ENCODE measurements around the gene PCDH9.
"Not testable (repeated sequence)": the region's sequence is repeated elsewhere in the genome, so short reads cannot be mapped to it uniquely, and the experiment has no call there.

The PCDH9 gene

DNA sequence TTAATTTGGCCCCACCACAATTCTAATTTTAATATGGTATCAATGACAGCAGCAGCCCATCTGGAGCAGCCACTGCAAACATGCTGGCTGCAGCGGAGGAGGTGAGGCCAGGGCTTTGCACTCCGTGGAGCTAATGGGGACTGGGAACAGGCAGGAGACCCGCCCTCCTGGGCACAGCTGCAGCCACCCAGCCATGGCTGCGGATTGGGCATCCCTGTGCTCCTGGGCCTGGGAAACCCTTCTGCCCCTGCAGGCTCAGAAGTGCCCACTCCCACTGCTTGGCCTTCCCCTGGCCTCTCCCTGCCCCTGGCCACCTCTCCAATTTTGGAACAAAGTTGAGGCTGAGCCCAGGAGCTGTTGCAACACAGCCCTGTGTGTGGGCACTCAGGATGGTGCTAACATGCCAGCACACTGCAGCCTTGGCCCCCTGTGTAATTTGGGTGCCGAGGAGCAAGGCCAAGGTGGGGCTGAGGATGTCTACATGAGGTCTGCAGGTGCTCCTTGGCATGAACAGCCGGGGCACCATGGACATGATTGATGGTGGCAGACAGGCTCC is 123.6 kb downstream of the PCDH9 start:
- no peak overlapping the region for H3K4me3 Mint-ChIP-seq
- H3K36me3 Mint-ChIP-seq (ENCODE audit: low read depth), result no peaks in the 10 kb centered on the region
- ATAC-seq (no peak), DNase-seq (no peak)
- no peaks in the 10 kb centered on the region for H3K9me3 Mint-ChIP-seq
- H3K4me1 Mint-ChIP-seq, result peaks cover 2% of the 10 kb centered on the region
- H3K27me3 Mint-ChIP-seq, result no peaks in the 10 kb centered on the region
- H3K27ac Mint-ChIP-seq, result no peak overlapping the region

DNA sequence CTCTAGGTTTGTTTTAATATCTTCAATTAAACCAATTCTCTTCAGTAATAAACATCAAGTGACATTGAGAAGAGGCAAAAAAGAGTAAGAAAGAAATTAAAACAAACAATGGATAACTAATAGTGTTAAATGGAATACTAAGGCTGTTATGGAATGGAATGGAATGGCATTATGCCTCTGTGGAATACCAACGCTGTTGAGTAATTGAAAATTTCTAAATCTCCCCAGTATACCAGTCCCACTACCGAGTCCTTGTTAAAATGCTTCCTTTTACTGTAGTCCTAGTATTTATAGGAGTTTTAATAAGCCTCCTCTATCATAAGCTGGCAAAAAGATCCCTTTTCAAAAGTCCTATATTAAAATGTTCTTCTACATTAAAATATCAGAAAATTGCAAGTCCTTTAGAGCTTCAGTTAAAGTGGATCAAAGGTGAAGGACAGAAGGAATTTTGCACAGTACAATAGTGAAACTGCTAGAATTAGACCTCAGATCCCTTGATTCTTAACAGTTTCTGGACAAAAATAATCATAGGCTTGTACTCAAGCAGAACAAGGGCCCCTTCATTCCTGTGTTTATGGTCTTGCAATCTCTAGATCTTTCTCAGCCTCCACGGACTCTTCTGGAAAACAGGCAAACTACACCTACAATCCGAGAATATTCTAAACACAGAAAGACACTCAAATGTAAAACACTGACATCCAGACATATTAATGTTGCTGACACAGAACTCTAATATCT is 128.2 kb downstream of the PCDH9 start:
- DNase-seq (no peak), ATAC-seq (no peak)
- no peak overlapping the region for H3K4me3 Mint-ChIP-seq
- no peaks in the 10 kb centered on the region for H3K36me3 Mint-ChIP-seq (ENCODE audit: low read depth)
- H3K9me3 Mint-ChIP-seq, result no peaks in the 10 kb centered on the region
- peaks cover 2% of the 10 kb centered on the region for H3K4me1 Mint-ChIP-seq
- H3K27me3 Mint-ChIP-seq, result no peaks in the 10 kb centered on the region
- no peak overlapping the region for H3K27ac Mint-ChIP-seq

DNA sequence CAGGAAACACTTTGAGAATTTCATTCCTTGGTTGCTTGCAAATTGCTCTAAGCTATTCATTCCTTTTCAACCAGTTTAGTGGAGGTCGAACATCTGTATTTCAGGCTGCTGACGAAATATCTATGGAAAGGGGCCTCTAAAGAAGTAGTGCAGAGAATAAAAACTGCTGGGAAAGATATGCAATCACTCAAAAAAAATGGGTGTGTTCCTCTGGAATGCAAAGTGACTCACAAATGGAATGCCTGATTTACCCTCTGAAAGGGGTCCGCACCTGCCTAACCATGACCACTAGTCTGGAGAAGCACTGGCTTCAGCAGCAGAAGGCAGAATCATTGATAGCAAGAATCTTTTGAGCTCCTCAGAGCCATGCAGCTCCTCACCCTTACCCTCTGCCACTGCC is 129.4 kb downstream of the PCDH9 start:
- Mint-ChIP-seq H3K27me3 (no peaks in the 10 kb centered on the region), H3K9me3 (no peaks in the 10 kb centered on the region), H3K4me3 (no peak overlapping the region), H3K27ac (no peak overlapping the region), H3K4me1 (peaks cover 2% of the 10 kb centered on the region), H3K36me3 (ENCODE audit: low read depth) (no peaks in the 10 kb centered on the region)
- DNase-seq (no peak), ATAC-seq (no peak)

DNA sequence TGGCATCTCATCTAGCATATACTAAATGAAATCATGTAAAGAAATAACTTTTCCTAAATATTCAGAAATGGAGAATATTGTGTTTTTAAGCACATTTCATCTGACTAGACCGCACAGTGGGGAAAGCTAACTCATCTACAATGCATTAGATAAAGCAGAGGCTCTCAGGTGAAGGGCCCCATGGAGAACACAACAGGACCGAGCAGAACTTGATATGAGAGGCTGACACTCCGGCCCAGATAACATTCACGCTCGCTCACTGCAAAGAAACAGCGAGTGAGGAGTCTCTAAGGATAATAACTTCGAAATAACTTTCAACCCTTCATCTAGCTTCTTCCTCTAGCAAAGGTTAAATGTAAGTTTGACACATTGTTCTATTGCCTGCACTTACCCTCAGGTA is 130.6 kb downstream of the PCDH9 start:
- no peak for ATAC-seq

DNA sequence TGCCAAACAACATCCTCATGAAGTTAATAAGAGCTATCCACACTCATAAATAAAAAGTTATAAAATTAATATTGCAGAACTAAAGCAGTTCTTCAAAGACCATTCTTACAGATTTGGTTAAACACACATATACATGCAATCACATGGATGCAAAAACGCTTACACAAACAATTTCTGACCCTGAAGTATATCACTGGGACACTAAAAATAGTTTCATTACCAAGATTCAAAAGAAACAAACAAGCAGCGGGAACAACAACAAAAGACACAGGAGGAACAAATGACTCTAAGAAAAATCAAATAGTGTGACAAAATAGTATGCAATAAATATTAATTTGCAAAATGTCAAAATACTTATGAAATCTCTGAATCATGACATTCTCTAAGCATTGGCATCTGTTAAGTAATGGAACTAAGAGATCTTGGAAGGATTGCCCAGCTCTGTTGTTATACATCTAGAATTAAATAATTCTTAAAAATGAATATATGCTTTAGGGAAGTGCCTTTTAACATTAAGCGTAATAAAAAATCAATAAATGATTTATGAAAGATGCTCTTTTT is 132.2 kb downstream of the PCDH9 start:
- Mint-ChIP-seq H3K27me3 (no peaks in the 10 kb centered on the region), H3K36me3 (ENCODE audit: low read depth) (no peaks in the 10 kb centered on the region), H3K4me3 (no peak overlapping the region), H3K4me1 (no peaks in the 10 kb centered on the region), H3K27ac (no peak overlapping the region), H3K9me3 (no peaks in the 10 kb centered on the region)
- DNase-seq (no peak), ATAC-seq (no peak)

More for the DNA sequence above, 130.6 kb downstream of the PCDH9 start:
- no peaks in the 10 kb centered on the region for H3K9me3 Mint-ChIP-seq
- H3K36me3 Mint-ChIP-seq (ENCODE audit: low read depth), result no peaks in the 10 kb centered on the region
- no peak overlapping the region for H3K4me3 Mint-ChIP-seq
- DNase-seq, result no peak
- no peak overlapping the region for H3K27ac Mint-ChIP-seq
- H3K4me1 Mint-ChIP-seq, result no peaks in the 10 kb centered on the region
- no peaks in the 10 kb centered on the region for H3K27me3 Mint-ChIP-seq

DNA sequence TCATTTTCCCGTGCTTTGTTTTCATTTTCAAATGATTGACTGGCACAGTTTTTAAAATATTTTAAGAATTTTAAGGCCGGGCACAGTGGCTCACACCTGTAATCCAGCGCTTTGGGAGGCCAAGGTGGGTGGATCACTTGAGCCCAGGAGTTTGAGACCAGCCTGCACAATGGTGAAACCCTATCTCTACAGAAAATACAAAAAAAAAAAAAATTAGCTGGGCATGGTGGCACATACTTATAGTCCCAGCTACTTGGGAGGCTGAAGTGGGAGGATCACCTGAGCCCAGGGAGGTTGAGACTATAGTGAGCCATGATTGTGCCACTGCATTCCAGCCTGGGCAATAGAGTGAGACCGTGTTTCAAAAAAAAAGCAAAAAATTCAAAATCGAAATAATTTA is 133.2 kb downstream of the PCDH9 start:
- not testable (repeated sequence) for H3K27ac Mint-ChIP-seq; H3K9me3 Mint-ChIP-seq; ATAC-seq; H3K27me3 Mint-ChIP-seq; H3K4me3 Mint-ChIP-seq; H3K4me1 Mint-ChIP-seq; H3K36me3 Mint-ChIP-seq (ENCODE audit: low read depth); DNase-seq

DNA sequence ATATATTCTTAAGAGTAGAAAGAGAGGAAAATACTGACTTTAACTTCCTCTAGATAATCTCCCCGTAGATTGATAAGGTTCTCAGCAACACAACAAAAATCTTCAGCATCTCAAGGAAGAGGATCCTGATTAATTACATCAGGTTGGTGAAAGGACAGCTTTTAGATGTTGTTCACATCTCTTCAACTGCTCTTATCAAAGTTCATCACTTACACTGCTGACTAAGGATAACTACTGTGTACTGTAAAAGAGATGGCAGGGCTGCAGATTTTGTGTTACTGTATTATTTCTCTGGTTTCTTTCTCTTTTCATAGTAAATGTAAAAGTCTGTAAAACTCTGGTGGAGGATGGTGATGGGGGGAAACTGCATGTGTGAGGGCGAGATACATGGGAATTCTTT is 133.7 kb downstream of the PCDH9 start:
- no peak overlapping the region for H3K27ac Mint-ChIP-seq
- DNase-seq (no peak), ATAC-seq (no peak)
- H3K9me3 Mint-ChIP-seq, result no peaks in the 10 kb centered on the region
- H3K4me1 Mint-ChIP-seq, result no peaks in the 10 kb centered on the region
- no peaks in the 10 kb centered on the region for H3K36me3 Mint-ChIP-seq (ENCODE audit: low read depth)
- no peak overlapping the region for H3K4me3 Mint-ChIP-seq
- no peaks in the 10 kb centered on the region for H3K27me3 Mint-ChIP-seq

DNA sequence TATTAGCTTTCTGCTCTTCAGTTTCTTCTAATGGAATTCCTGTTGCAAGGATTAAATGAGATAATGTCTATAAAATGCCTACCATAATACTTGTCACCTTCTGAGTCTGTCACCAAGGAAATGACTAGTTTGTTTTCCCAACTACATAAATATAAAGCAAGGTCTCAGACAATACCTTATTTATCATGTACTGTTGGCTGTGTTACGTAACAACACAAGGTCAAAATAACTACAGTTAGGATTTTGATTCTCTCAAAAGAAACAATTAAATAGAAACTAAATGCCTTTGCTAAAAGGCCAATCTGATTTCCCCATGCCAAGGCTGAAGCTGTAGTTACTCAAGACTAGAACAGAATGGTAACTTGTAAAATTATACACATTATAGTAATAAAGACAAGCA is 134.5 kb downstream of the PCDH9 start:
- H3K27me3 Mint-ChIP-seq, result no peaks in the 10 kb centered on the region
- no peak for DNase-seq
- H3K9me3 Mint-ChIP-seq, result no peaks in the 10 kb centered on the region
- H3K36me3 Mint-ChIP-seq (ENCODE audit: low read depth), result no peaks in the 10 kb centered on the region
- H3K27ac Mint-ChIP-seq, result no peak overlapping the region
- no peaks in the 10 kb centered on the region for H3K4me1 Mint-ChIP-seq
- H3K4me3 Mint-ChIP-seq, result no peak overlapping the region
- no peak for ATAC-seq

DNA sequence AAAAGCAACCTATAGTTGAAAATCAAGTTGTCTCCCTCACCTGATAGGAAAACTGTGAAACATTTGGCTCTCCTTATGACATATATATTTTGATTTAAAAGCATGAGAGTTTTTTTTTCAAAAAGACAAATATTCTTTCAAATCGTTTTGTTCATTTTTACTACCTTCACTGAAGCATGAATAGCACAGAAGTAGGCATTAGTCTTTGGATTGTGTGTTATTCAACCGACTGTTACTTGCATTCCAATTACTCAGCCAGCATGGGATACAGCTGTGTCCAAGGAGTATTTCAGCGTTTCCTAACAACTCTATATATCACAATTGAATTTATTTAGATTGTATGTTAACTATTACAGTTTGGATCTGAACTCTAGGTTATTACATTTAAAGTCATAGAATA is 135.2 kb downstream of the PCDH9 start:
- H3K27ac Mint-ChIP-seq, result no peak overlapping the region
- no peak for ATAC-seq
- DNase-seq, result no peak
- H3K4me1 Mint-ChIP-seq, result no peaks in the 10 kb centered on the region
- no peaks in the 10 kb centered on the region for H3K36me3 Mint-ChIP-seq (ENCODE audit: low read depth)
- H3K9me3 Mint-ChIP-seq, result no peaks in the 10 kb centered on the region
- no peaks in the 10 kb centered on the region for H3K27me3 Mint-ChIP-seq
- no peak overlapping the region for H3K4me3 Mint-ChIP-seq

DNA sequence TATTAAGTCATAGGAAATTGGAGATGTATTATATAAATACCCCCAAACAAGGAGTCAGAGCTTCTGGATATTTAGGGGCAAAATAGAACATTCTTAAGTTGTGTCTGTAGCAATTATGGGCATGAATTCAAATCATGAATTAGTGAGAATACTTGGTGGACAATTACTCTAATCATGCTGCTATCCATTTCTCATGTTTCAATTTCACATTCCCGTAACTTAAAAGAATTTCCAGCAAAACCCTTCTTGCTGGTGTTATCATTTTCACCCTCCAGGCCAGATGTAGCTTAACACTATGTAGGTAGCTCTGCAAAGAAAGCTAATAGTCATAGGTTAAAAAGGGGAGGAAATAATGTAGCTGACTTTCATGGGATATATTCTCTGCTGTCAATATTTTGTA is 136.1 kb downstream of the PCDH9 start:
- Mint-ChIP-seq H3K36me3 (ENCODE audit: low read depth) (no peaks in the 10 kb centered on the region), H3K9me3 (no peaks in the 10 kb centered on the region), H3K4me1 (no peaks in the 10 kb centered on the region), H3K27ac (no peak overlapping the region), H3K27me3 (no peaks in the 10 kb centered on the region), H3K4me3 (no peak overlapping the region)
- no peak for ATAC-seq
- no peak for DNase-seq

DNA sequence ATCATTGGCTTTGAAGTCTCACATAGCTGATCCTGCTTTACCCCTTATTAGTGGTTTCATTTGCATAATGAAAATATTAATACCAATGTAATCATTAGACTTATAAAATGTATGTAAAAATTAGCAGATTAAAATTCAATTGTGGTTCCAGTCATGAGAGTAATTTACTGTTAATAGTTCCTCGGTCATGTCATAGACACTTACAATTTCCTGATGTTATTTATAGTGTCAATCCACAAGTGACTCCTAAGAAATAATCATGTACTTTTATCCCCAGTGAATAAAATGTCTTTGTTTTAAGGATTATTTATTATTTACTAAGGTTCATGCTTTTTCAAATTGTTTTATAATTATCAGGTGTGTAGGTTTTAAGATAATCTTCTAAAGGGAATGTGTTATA is 138.5 kb downstream of the PCDH9 start:
- no peak for ATAC-seq
- no peaks in the 10 kb centered on the region for H3K36me3 Mint-ChIP-seq (ENCODE audit: low read depth)

DNA sequence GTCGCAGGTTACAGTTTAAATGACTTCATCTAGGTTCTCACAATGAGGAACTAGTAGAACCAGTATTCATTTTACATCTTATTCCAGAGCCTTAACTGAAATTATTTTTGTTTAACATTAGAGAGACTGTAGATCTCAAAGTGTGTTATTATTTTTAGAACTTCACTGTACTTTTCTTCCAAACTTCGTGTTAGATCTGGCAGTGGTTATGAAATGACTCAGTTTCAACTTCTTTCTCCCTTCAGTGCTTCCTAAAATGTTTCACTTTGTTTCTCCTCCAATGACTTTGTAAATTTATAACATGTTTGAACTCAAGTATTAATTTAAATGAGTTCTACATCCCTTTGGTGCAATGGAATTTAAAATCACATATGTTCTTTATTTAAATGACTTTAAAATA is 139.3 kb downstream of the PCDH9 start:
- peaks cover 2% of the 10 kb centered on the region for H3K4me1 Mint-ChIP-seq
- no peaks in the 10 kb centered on the region for H3K27me3 Mint-ChIP-seq
- H3K36me3 Mint-ChIP-seq (ENCODE audit: low read depth), result no peaks in the 10 kb centered on the region
- no peaks in the 10 kb centered on the region for H3K9me3 Mint-ChIP-seq
- ATAC-seq (no peak), DNase-seq (no peak)
- H3K4me3 Mint-ChIP-seq, result no peak overlapping the region
- no peak overlapping the region for H3K27ac Mint-ChIP-seq

More for the DNA sequence above, 138.5 kb downstream of the PCDH9 start:
- Mint-ChIP-seq H3K9me3 (no peaks in the 10 kb centered on the region), H3K27ac (no peak overlapping the region), H3K27me3 (no peaks in the 10 kb centered on the region), H3K4me1 (peaks cover 2% of the 10 kb centered on the region), H3K4me3 (no peak overlapping the region)
- no peak for DNase-seq

DNA sequence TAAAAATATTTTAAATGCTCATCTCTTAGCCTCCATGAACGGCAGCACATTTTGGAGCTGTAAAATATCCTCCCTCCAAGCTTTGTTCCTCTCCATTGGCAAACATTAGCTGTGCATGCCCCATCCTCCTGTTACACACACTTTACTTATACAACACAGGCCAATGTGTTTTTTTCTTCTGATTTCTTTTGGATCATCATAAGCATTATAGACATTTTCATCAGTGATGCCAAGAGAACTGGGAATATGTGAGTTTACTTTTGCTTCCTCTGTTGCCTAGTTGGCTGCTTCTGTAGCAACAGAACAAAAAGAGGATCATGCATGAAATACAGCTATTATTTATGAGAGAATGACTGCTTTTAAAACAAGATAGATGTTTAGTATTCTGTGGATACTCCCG is 142.6 kb downstream of the PCDH9 start:
- DNase-seq (no peak), ATAC-seq (no peak)
- Mint-ChIP-seq H3K27ac (no peak overlapping the region), H3K4me1 (peaks cover 2% of the 10 kb centered on the region), H3K36me3 (ENCODE audit: low read depth) (no peaks in the 10 kb centered on the region), H3K27me3 (no peaks in the 10 kb centered on the region), H3K9me3 (no peaks in the 10 kb centered on the region), H3K4me3 (no peak overlapping the region)

DNA sequence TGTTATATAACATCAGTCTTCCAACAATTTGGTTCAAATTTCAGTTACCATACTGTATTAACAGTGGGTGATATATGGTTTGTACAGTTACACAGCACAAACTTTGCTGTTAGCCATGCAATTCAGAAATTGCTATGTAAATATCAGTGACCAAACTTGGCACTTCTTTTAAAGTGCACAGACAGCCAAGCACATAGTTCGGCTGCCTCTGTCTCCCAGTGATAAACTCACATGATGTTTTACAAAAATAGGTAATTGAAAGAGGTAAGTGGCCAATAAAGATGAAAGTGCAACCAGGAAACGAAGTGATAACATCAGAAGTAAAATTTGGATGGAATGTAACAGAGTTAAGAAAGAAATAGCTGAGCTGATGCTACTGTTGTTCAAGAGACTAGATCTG is 143.9 kb downstream of the PCDH9 start:
- no peak for ATAC-seq
- no peak for DNase-seq
- Mint-ChIP-seq H3K9me3 (no peaks in the 10 kb centered on the region), H3K4me3 (no peak overlapping the region), H3K27me3 (no peaks in the 10 kb centered on the region), H3K4me1 (peaks cover 2% of the 10 kb centered on the region), H3K27ac (no peak overlapping the region), H3K36me3 (ENCODE audit: low read depth) (no peaks in the 10 kb centered on the region)

DNA sequence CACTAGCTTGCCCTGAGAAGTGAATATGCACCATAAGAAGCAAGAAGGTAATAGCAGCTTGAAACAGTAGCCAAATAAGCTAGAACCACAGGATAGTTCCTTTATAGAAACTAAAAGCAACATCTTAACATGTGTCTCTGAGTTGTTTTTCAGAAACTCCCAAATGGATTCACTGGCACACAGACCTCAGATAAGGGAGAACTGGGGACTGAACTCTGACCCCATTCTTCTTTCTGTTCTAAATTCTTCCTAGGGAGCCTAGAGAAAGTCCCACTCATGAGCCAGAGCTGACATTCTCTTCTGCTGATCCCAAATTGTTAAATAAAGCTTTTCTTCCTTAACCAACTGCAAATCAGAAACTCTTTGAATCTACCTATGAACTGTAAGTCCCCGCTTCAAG is 146.1 kb downstream of the PCDH9 start:
- H3K27me3 Mint-ChIP-seq, result no peaks in the 10 kb centered on the region
- no peaks in the 10 kb centered on the region for H3K9me3 Mint-ChIP-seq
- no peak overlapping the region for H3K27ac Mint-ChIP-seq
- no peak for DNase-seq
- H3K36me3 Mint-ChIP-seq (ENCODE audit: low read depth), result no peaks in the 10 kb centered on the region
- peaks cover 2% of the 10 kb centered on the region for H3K4me1 Mint-ChIP-seq
- ATAC-seq, result no peak
- H3K4me3 Mint-ChIP-seq, result no peak overlapping the region

All from activated naive CD8-positive, alpha-beta T cell treated with anti-CD3 and anti-CD28 coated beads, Interleukin-2, amount 50 U/mL, for 24 hours (primary cell).